D721Med (cell line): ENCODE results near the gene GALNT10.

ENCODE experiments used
- DNase-seq: peaks from one replicate; pipeline ENCODE4 v3.0.0; 2011; ENCODE audit warnings: low spot score; ENCODE audit not compliant: insufficient read length
- FAIRE-seq: peaks from 2 replicates; lab custom pipeline; 2011; peaks lifted over from hg19 to GRCh38; lab: Jason Lieb, UNC
- CTCF ChIP-seq: IDR thresholded peaks from 2 replicates; pipeline ENCODE4 v1.5.1; 2012; ENCODE audit warnings: mild to moderate bottlenecking, control low read depth; ENCODE audit not compliant: insufficient read depth; ENCODE audit errors: missing control alignments

GALNT10 gene

GRCh38 chr5:154402611-154403010 is 212.1 kb downstream of the GALNT10 start:
- no peak for DNase-seq
- no peak for TF ChIP-seq CTCF
- FAIRE-seq, result no peak

DNA sequence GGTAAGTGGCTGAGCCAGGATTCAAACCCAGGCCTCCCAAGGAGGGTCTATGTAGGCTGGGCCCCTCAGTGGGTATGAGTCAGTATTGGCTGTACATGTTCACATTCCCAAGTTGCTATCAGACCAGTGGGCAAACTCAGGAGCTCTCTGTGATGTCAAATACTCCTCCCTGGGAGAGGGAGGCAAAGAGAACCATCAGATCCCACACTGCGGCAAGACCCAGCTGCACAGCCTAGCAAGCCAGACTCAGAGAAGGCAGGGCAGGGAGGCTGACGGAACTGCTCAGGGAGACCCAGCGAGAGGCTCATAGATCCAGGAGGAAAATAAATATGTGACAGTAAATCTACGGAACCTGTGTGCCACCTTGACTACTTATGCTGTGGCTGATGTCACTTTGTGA is 212.7 kb downstream of the GALNT10 start:
- DNase-seq, result no peak
- FAIRE-seq, result no peak
- TF ChIP-seq CTCF, result no peak

- no peak for DNase-seq
- no peak for TF ChIP-seq CTCF
- FAIRE-seq, result no peak
Measured at GRCh38 chr5:154403776-154404387, 213.3 kb downstream of the GALNT10 start.

DNA sequence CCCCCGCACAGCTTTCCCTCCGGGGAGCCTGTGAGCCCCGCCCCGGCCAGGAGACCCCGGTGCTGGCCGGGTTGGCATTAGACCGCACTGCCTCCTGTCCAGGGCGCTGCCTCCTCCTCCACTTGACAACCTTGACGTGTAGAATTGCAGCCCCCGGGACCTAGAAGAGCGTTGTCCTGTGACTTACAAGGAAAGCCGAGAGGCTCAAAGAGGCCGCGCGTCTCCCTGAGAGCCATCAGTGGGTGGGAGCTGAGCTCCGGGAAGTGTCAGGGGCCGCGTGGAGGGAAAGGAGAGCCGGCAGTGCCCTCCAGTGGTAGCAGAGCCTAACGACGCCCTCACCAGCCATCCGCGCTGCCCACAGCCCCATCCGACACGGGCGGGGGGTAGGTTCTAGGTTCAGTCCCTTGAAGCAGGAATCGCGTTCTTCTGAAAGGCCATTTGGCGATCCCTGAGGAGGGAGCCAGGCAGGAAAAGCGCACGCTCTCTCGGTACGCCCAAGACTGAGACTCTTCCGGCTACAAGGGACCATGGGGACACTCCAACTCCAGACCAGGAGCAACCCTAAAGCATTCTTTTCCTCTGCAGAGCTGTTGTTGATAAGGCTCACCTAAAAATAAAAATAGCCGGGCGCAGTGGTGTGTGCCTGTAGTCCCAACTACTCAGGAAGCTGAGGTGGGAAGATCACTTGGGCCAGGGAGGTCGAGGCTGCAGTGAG is 214.7 kb downstream of the GALNT10 start:
- DNase-seq (peak; percentile 91), FAIRE-seq (no peak)
- TF ChIP-seq CTCF, result peak; percentile 90

- DNase-seq, result no peak
- TF ChIP-seq CTCF, result no peak
- FAIRE-seq, result no peak
Measured at GRCh38 chr5:154406231-154406630, 215.7 kb downstream of the GALNT10 start.

GRCh38 chr5:154406826-154407225 is 216.3 kb downstream of the GALNT10 start:
- TF ChIP-seq CTCF, result no peak
- FAIRE-seq (no peak), DNase-seq (no peak)

- DNase-seq (no peak), FAIRE-seq (no peak)
Measured at GRCh38 chr5:154408811-154409210, 218.3 kb downstream of the GALNT10 start.

More at GRCh38 chr5:154408811-154409210, 218.3 kb downstream of the GALNT10 start:
- TF ChIP-seq CTCF, result no peak
